T47D (cell line): Measurements from ENCODE around the gene TSPAN9.

Experiments
- DNase-seq, 2 experiments: peaks; one replicate each; pipeline versions ENCODE4 v3.0.0 to v3.0.0-alpha.2; 2011 to 2012; ENCODE audit warnings: low read depth in 1 of 2, low spot score in 1 of 2
- JUND ChIP-seq: IDR thresholded peaks from 2 replicates; pipeline ENCODE4 v1.6.1; 2012; ENCODE audit warnings: low read depth
- in situ Hi-C: cut with HindIII; loops from 2 replicates; pipeline ENCODE4 v1.10.0; 2016; ENCODE audit warnings: low sequenced_read_pairs, low pct_unique_long_range_greater_than_20kb

The TSPAN9 gene

GRCh38 chr12:3204730-3205531 is 127.8 kb downstream of the TSPAN9 start:
- no peak for TF ChIP-seq JUND
- DNase-seq: no peak
- in situ Hi-C loops: no loop called here

GRCh38 chr12:3205742-3206519 is 128.8 kb downstream of the TSPAN9 start:
- TF ChIP-seq JUND: no peak
- no peak for DNase-seq
- in situ Hi-C loops: no loop called here

GRCh38 chr12:3206536-3207072 is 129.4 kb downstream of the TSPAN9 start:
- in situ Hi-C loops: no loop called here
- no peak for DNase-seq

GRCh38 chr12:3207175-3207574 is 130.0 kb downstream of the TSPAN9 start:
- in situ Hi-C loops: no loop called here
- no peak for DNase-seq
- no peak for TF ChIP-seq JUND

More at GRCh38 chr12:3206536-3207072, 129.4 kb downstream of the TSPAN9 start:
- no peak for TF ChIP-seq JUND

GRCh38 chr12:3207858-3208257 is 130.7 kb downstream of the TSPAN9 start:
- no peak for TF ChIP-seq JUND
- DNase-seq: peak in 1 of 2 experiments; percentile 37
- in situ Hi-C loops: no loop called here

- DNase-seq: no peak
Observed at GRCh38 chr12:3213188-3213587, 136.0 kb downstream of the TSPAN9 start.

GRCh38 chr12:3213768-3214167 is 136.6 kb downstream of the TSPAN9 start:
- DNase-seq: no peak
- in situ Hi-C loops: no loop called here
- no peak for TF ChIP-seq JUND

More at GRCh38 chr12:3213188-3213587, 136.0 kb downstream of the TSPAN9 start:
- no peak for TF ChIP-seq JUND
- in situ Hi-C loops: no loop called here

- no peak for TF ChIP-seq JUND
- peak; percentile 75 to 96 for DNase-seq
- in situ Hi-C loops: no loop called here
Observed at GRCh38 chr12:3214526-3215365, 137.6 kb downstream of the TSPAN9 start.

- no peak for TF ChIP-seq JUND
- in situ Hi-C loops: no loop called here
Observed at GRCh38 chr12:3215410-3215975, 138.3 kb downstream of the TSPAN9 start.

GRCh38 chr12:3216097-3216496 is 138.9 kb downstream of the TSPAN9 start:
- DNase-seq: no peak
- no peak for TF ChIP-seq JUND
- in situ Hi-C loops: no loop called here

More at GRCh38 chr12:3215410-3215975, 138.3 kb downstream of the TSPAN9 start:
- DNase-seq: peak in 1 of 2 experiments; percentile 21

GRCh38 chr12:3216726-3217682 is 139.8 kb downstream of the TSPAN9 start:
- in situ Hi-C loops: no loop called here
- DNase-seq: no peak
- TF ChIP-seq JUND: no peak
